ENCODE data around the gene KCNAB1. TPM values are rescaled to one million over a fixed set of nuclear protein-coding genes. Genes with fewer than 3 reads are reported as not detected.

The KCNAB1 gene
- polyA plus RNA-seq, 1 experiment = 0.07 TPM

GRCh38 chr3:156539051-156539450, 418.7 kb downstream of the KCNAB1 start:
- CTCF ChIA-PET = interaction anchor here (6.0 kb wide), 1 partner anchor 14 kb away, joined by 42 read pairs; the partner anchor contains the start of gene SSR3
- no peaks in the 10 kb centered on the region for H3K27me3 ChIP-seq (ENCODE audit: control insufficient read depth, insufficient read depth, low read length)
- H3K27ac ChIP-seq (ENCODE audit: low read depth, low read length) = no peak overlapping the region
- POLR2A ChIA-PET = no interaction called here
- no peak for DNase-seq (ENCODE audit: low read depth, low spot score)
- H3K9me3 ChIP-seq (ENCODE audit: control insufficient read depth, insufficient read depth, low read length) = no peaks in the 10 kb centered on the region
- H3K4me3 ChIP-seq (ENCODE audit: low read depth, low read length) = no peak overlapping the region
- TF ChIP-seq CTCF (IDR thresholded peaks at IDR 0.05; ENCODE audit: low read depth, low read length) = no peak

DNA sequence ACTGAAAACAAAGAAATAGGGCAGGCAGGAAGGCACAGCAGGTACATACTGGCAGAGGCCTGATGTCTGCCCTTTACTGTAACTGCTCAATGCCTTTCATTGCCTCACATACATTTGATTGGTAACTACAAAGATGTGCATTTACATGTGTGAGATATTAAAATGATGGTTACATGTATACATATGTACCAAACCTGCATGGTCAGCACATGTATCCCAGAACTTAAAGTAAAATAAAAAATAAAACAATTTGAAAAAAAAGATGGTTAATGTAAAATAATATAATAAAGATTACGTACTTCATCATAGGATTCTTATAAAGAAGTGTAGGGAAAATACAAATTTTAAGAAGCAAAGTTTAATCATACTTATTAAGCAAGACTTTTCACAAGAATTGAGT, 419.4 kb downstream of the KCNAB1 start:
- no peaks in the 10 kb centered on the region for H3K27me3 ChIP-seq (ENCODE audit: control insufficient read depth, insufficient read depth, low read length)
- H3K9me3 ChIP-seq (ENCODE audit: control insufficient read depth, insufficient read depth, low read length) = no peaks in the 10 kb centered on the region
- TF ChIP-seq CTCF (IDR thresholded peaks at IDR 0.05; ENCODE audit: low read depth, low read length) = no peak
- no peak for DNase-seq (ENCODE audit: low read depth, low spot score)
- H3K27ac ChIP-seq (ENCODE audit: low read depth, low read length) = no peak overlapping the region
- ChIA-PET CTCF (interaction anchor here (0.6 to 6.0 kb wide), 4 partner anchors 13 to 548 kb away, joined by 3 to 42 read pairs (median 22); partner anchors contain the start of gene SSR3), POLR2A (no interaction called here)
- no peak overlapping the region for H3K4me3 ChIP-seq (ENCODE audit: low read depth, low read length)

GRCh38 chr3:156542101-156543042, 422.0 kb downstream of the KCNAB1 start:
- H3K27ac ChIP-seq (ENCODE audit: low read depth, low read length) = no peak overlapping the region
- H3K9me3 ChIP-seq (ENCODE audit: control insufficient read depth, insufficient read depth, low read length) = no peaks in the 10 kb centered on the region
- ChIA-PET POLR2A (no interaction called here), CTCF (interaction anchor here (0.7 to 6.0 kb wide), 7 partner anchors 11 to 392 kb away, joined by 3 to 42 read pairs (median 4); partner anchors contain the start of gene SSR3)
- no peak for TF ChIP-seq CTCF (IDR thresholded peaks at IDR 0.05; ENCODE audit: low read depth, low read length)
- no peak overlapping the region for H3K4me3 ChIP-seq (ENCODE audit: low read depth, low read length)
- H3K27me3 ChIP-seq (ENCODE audit: control insufficient read depth, insufficient read depth, low read length) = no peaks in the 10 kb centered on the region
- no peak for DNase-seq (ENCODE audit: low read depth, low spot score)

- Histone ChIP-seq H3K9me3 (ENCODE audit: control insufficient read depth, insufficient read depth, low read length) (no peaks in the 10 kb centered on the region), H3K4me3 (ENCODE audit: low read depth, low read length) (no peak overlapping the region), H3K27me3 (ENCODE audit: control insufficient read depth, insufficient read depth, low read length) (no peaks in the 10 kb centered on the region), H3K27ac (ENCODE audit: low read depth, low read length) (no peak overlapping the region)
- ChIA-PET POLR2A (no interaction called here), CTCF (interaction anchor here (0.7 to 6.0 kb wide), 7 partner anchors 8 to 594 kb away, joined by 3 to 42 read pairs (median 5); partner anchors contain the start of gene SSR3)
- no peak for DNase-seq (ENCODE audit: low read depth, low spot score)
- no peak for TF ChIP-seq CTCF (IDR thresholded peaks at IDR 0.05; ENCODE audit: low read depth, low read length)
These were observed 422.7 kb downstream of the KCNAB1 start for GRCh38 chr3:156543043-156543555.

GRCh38 chr3:156547637-156548036, 427.3 kb downstream of the KCNAB1 start:
- no peak for DNase-seq (ENCODE audit: low read depth, low spot score)
- ChIA-PET POLR2A (interaction anchor here (2.1 kb wide), 1 partner anchor 12 kb away, joined by 6 read pairs; no protein-coding TSS in a partner anchor), CTCF (interaction anchor here (1.2 to 2.1 kb wide), 4 partner anchors 12 to 589 kb away, joined by 3 to 7 read pairs (median 5); partner anchors contain the start of gene TIPARP)
- no peaks in the 10 kb centered on the region for H3K9me3 ChIP-seq (ENCODE audit: control insufficient read depth, insufficient read depth, low read length)
- no peak overlapping the region for H3K27ac ChIP-seq (ENCODE audit: low read depth, low read length)
- TF ChIP-seq CTCF (IDR thresholded peaks at IDR 0.05; ENCODE audit: low read depth, low read length) = no peak
- H3K4me3 ChIP-seq (ENCODE audit: low read depth, low read length) = no peak overlapping the region
- no peaks in the 10 kb centered on the region for H3K27me3 ChIP-seq (ENCODE audit: control insufficient read depth, insufficient read depth, low read length)

Measured in AG04450 (cell line).